ENCODE data around the gene THSD4. TPM values are rescaled to one million over a fixed set of nuclear protein-coding genes. Genes with fewer than 3 reads are reported as not detected.

Gene THSD4
- total RNA-seq, 1 donor from 2014 or later: 66.8 TPM

Other genes with a start within 250 kb of the THSD4 start
- 2.7 TPM for gene THAP10, start 223.0 kb upstream of the THSD4 start, total RNA-seq
- 8.8 TPM for gene LRRC49, start 222.6 kb upstream of the THSD4 start, total RNA-seq